ENCODE results near the gene C20orf96. TPM values are rescaled to one million over a fixed set of nuclear protein-coding genes. Genes with fewer than 3 reads are reported as not detected.

Gene C20orf96
- total RNA-seq, 2 experiments from 2014 or later, result 6.8 to 8.5 TPM

DNA sequence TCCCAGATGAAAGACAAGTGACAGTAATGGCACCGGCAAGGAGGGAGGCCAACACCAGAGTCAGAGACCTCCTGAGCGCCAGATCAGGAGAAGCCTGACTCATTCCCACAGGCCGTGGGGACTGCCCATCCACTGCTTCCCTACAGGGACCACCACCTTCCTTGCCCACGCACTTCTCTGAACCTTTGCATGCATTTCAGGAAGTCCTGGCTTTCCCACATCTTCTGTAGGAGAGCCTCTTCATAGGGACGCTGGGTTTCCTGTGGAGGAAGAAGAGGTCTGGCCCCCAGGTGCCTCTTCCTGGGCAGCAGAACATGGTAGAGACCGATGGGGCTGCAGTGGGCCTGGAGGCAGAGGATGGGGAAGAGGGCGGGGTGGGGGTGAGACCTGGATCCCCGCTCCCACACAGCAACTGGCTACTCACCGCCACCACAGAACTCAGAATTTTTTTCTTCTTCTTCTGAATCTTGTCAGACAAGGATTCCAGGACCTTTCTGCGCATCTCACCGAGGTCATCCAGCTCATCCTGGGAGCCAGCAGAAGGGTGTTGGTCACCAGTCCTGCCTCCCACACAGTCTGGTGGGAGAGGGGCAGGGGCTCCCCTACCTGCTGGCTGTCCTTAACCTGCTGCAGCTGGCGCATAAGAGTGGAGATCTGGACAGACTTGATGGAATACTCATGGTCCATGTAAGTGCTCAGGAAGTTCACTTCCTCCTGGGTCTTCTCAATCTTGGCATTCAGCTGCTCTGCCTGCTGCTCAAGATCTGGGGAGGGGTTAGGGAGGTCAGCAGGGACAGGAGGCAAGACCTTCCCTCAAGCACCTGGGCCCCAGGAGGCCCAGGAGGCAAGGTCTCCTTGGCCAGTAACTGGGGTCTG, 13.7 kb downstream of the C20orf96 start:
- Mint-ChIP-seq H3K36me3 (ENCODE audit: low read depth) (peaks cover 2% of the 10 kb centered on the region), H3K4me1 (ENCODE audit: low read depth) (no peaks in the 10 kb centered on the region), H3K27me3 (ENCODE audit: low read depth) (no peaks in the 10 kb centered on the region), H3K9me3 (ENCODE audit: insufficient read depth) (no peaks in the 10 kb centered on the region), H3K27ac (no peak overlapping the region), H3K4me3 (no peak overlapping the region)
- CTCF ChIA-PET, result interaction anchor here (1.0 to 1.4 kb wide), 2 partner anchors 54 to 57 kb away, joined by 4 read pairs; no protein-coding TSS in a partner anchor
- ATAC-seq (no peak), DNase-seq (no peak)
- POLR2A ChIA-PET, result interaction anchor here (0.6 kb wide), 1 partner anchor 109 kb away, joined by 3 read pairs; no protein-coding TSS in a partner anchor

DNA sequence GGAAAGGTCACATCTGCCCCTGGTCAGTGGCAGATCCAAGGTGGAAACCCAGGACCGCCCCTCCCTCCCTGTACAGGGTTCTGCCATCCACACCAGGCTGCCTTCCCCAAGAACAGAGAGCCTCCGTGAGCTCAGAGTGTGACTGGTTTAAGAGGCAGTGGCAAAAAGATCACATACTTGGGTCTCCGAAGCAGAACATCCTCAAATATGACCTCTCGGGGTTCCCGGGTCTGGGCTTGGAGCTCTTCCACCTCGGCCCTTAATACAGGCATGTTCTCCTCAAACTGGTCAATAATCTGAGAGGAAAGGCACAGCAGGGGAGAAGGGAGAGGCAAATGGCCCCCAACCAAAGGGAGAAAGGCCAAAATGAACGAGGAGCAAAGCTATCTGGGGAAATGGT, 14.8 kb downstream of the C20orf96 start:
- Mint-ChIP-seq H3K36me3 (ENCODE audit: low read depth) (peaks cover 2% of the 10 kb centered on the region), H3K4me3 (no peak overlapping the region), H3K4me1 (ENCODE audit: low read depth) (no peaks in the 10 kb centered on the region), H3K27ac (no peak overlapping the region), H3K27me3 (ENCODE audit: low read depth) (no peaks in the 10 kb centered on the region), H3K9me3 (ENCODE audit: insufficient read depth) (no peaks in the 10 kb centered on the region)
- ChIA-PET CTCF (no interaction called here), POLR2A (no interaction called here)
- DNase-seq, result no peak
- ATAC-seq, result no peak

DNA sequence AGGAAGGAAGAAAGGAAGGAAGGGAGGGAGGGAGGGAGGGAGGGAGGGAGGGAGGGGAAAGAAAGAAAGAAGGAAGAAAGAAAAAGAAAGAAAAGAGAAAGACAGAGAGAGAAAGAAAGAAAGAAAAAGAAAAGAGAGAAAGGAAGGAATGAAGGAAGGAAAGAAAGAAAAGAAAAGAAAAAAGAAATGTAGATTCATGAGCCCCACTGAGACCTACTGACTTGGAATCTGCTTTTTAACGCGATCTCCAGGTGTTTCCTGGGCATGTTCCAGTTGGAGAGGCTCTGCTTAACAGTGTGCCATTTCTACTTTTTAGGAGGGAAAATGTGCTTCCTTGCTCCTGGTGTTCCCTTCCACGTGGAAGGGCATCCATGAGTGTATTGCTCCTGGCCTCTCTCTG, 16.7 kb downstream of the C20orf96 start:
- H3K4me1 Mint-ChIP-seq (ENCODE audit: low read depth), result no peaks in the 10 kb centered on the region
- no peak overlapping the region for H3K27ac Mint-ChIP-seq
- ATAC-seq, result no peak
- no peaks in the 10 kb centered on the region for H3K27me3 Mint-ChIP-seq (ENCODE audit: low read depth)
- H3K4me3 Mint-ChIP-seq, result no peak overlapping the region
- no peaks in the 10 kb centered on the region for H3K9me3 Mint-ChIP-seq (ENCODE audit: insufficient read depth)
- peaks cover 2% of the 10 kb centered on the region for H3K36me3 Mint-ChIP-seq (ENCODE audit: low read depth)
- POLR2A ChIA-PET, result no interaction called here
- DNase-seq, result no peak
- CTCF ChIA-PET, result no interaction called here

DNA sequence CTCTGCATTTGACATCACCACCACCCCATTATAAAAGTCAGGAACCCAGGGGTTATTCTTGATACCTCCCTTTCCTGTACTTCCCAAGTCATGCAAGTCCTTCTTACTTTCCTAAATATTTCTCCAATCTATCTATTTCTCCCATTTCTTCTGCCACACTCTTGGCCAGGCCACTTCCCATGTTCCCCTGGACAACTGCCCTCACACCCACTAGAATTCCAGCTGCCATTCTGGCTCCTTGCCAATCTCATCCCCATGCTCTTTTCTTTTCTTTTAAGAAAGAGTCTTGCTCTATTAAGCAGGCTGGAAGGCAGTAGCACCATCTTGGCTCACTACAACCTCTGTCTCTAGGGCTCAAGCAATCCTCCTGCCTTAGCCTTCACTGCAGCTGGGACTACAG, 17.8 kb downstream of the C20orf96 start:
- no peak for ATAC-seq
- Mint-ChIP-seq H3K4me1 (ENCODE audit: low read depth) (no peaks in the 10 kb centered on the region), H3K27ac (no peak overlapping the region), H3K36me3 (ENCODE audit: low read depth) (no peaks in the 10 kb centered on the region), H3K27me3 (ENCODE audit: low read depth) (no peaks in the 10 kb centered on the region), H3K4me3 (no peak overlapping the region), H3K9me3 (ENCODE audit: insufficient read depth) (no peaks in the 10 kb centered on the region)
- ChIA-PET POLR2A (no interaction called here), CTCF (no interaction called here)
- no peak for DNase-seq

DNA sequence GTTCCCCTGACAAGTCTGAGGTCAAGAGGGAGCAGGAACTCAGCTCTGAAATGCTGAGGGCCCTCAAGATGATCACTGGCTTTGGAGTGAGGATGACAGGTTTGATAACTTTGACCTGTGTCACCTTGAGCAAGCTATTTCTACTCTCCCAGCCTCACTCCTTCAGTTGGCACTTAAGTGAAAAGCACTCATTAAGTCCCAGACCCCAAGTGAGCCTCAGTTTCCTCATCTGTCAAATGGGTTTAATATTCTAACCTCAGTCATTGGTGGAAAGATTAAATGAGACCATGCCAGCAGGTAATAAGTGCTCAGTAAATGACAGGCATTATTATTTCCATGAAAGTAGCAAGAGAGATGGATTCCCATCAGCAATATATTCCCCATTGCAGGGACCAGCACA, 19.0 kb downstream of the C20orf96 start:
- no peak for ATAC-seq
- no peak for DNase-seq
- ChIA-PET POLR2A (no interaction called here), CTCF (no interaction called here)
- no peak overlapping the region for H3K4me3 Mint-ChIP-seq
- no peak overlapping the region for H3K27ac Mint-ChIP-seq
- H3K27me3 Mint-ChIP-seq (ENCODE audit: low read depth), result no peaks in the 10 kb centered on the region
- no peaks in the 10 kb centered on the region for H3K36me3 Mint-ChIP-seq (ENCODE audit: low read depth)
- no peaks in the 10 kb centered on the region for H3K9me3 Mint-ChIP-seq (ENCODE audit: insufficient read depth)
- peaks cover 7% of the 10 kb centered on the region for H3K4me1 Mint-ChIP-seq (ENCODE audit: low read depth)

DNA sequence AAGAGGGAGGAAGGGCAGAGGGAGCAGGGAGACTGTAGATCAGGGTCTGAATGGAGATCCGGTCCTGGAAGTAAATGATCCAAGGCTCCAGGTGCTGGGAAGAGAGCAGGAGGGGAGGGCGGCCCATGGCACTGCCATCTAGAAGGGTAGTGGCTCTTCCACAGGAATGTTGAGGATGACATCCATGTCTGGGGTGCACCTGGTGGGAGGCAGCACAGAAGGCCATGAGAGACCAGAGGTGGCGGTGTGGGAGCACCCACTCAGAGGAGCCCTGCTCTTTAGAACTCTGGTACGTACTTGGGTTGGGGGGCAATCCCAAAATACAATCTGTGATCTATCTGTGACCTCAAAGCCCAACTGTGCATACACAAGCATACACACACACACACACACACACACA, 19.5 kb downstream of the C20orf96 start:
- peak; percentile 4 for DNase-seq
- ChIA-PET CTCF (no interaction called here), POLR2A (no interaction called here)
- Mint-ChIP-seq H3K9me3 (ENCODE audit: insufficient read depth) (no peaks in the 10 kb centered on the region), H3K36me3 (ENCODE audit: low read depth) (no peaks in the 10 kb centered on the region), H3K4me1 (ENCODE audit: low read depth) (peaks cover 10% of the 10 kb centered on the region), H3K27me3 (ENCODE audit: low read depth) (peaks cover under 1% of the 10 kb centered on the region), H3K27ac (no peak overlapping the region), H3K4me3 (no peak overlapping the region)
- no peak for ATAC-seq

DNA sequence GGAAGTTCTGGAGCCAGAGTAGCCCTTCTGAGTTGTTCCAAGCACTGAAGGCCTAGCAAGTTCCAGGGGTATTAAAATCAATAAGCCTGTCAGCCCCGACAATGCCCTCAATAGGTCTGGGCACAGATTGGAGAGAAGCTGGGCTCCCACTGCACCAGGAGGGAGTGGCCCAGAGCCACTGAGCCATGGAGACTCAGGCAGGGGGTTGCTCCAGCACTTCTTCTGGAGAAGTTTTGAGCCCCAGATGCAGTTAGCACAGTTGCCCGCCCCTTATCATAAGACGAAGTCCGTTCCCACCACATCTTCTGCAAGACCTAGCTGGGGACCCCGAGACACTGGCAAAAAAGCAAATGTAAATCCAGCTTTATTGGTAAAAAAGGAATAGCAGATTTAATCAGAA, 20.0 kb downstream of the C20orf96 start:
- Mint-ChIP-seq H3K4me1 (ENCODE audit: low read depth) (peaks cover 10% of the 10 kb centered on the region), H3K36me3 (ENCODE audit: low read depth) (no peaks in the 10 kb centered on the region), H3K27me3 (ENCODE audit: low read depth) (peaks cover 3% of the 10 kb centered on the region), H3K27ac (no peak overlapping the region), H3K4me3 (no peak overlapping the region), H3K9me3 (ENCODE audit: insufficient read depth) (no peaks in the 10 kb centered on the region)
- ChIA-PET CTCF (interaction anchor here (6.3 kb wide), 1 partner anchor 60 kb away, joined by 51 read pairs; no protein-coding TSS in a partner anchor), POLR2A (no interaction called here)
- DNase-seq, result peak; percentile 4
- ATAC-seq, result no peak

DNA sequence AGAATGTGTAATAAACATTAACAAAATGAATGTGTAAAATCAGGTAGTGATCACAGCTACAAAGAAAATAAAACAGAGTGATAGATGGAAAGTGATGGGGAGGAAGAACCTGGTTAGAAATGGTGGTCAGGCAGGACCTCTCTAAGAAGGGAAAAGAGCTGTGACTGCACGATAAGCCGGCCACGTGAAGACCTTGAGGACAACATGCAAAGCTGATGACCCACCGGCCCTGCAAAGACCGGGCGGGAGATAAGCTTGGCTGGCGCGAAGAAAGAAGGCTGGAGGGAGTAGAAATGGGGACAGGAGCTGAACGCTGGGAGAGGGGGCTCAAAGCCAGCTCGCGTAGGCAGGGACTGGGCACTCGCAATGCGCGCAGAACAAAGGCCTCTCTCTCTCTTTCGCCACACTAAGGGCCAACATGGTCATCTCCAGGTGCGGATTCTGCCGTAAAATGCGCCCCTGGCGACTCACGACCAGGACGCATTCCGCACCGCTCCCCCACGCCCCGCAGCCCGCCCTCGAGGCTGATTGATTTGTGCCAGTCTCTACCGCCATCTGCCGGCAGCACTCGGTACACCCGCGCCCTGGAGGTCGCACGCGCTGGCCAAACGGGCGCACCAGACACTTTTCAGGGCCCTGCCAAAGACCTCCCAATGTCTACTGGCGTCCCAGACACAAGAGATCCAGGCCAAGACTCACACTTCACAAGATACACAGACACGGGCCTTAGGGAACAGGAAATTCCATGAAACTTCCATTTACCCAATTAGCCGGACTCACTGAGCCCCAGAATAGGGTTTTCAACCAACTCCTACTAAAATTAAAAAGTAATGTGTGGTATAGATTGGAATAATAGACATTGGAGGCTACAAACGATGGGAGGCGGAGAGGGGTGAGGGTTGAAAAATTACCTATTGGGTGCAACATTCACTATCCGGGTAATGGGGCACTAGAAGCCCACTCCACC, 23.7 kb downstream of the C20orf96 start:
- peaks cover 6% of the 10 kb centered on the region for H3K27me3 Mint-ChIP-seq (ENCODE audit: low read depth)
- H3K36me3 Mint-ChIP-seq (ENCODE audit: low read depth), result no peaks in the 10 kb centered on the region
- H3K9me3 Mint-ChIP-seq (ENCODE audit: insufficient read depth), result no peaks in the 10 kb centered on the region
- CTCF ChIA-PET, result interaction anchor here (0.6 to 6.3 kb wide), 37 partner anchors 9 to 149 kb away, joined by 3 to 51 read pairs (median 4); partner anchors contain the start of genes DEFB128, DEFB129 and DEFB132
- H3K27ac Mint-ChIP-seq, result peak overlapping the region; percentile 62
- peaks cover 10% of the 10 kb centered on the region for H3K4me1 Mint-ChIP-seq (ENCODE audit: low read depth)
- H3K4me3 Mint-ChIP-seq, result peak overlapping the region; percentile 77
- peak; percentile 97 for ATAC-seq
- peak; percentile 94 for DNase-seq
- POLR2A ChIA-PET, result interaction anchor here (0.7 to 1.1 kb wide), 2 partner anchors 43 to 57 kb away, joined by 3 read pairs; no protein-coding TSS in a partner anchor

DNA sequence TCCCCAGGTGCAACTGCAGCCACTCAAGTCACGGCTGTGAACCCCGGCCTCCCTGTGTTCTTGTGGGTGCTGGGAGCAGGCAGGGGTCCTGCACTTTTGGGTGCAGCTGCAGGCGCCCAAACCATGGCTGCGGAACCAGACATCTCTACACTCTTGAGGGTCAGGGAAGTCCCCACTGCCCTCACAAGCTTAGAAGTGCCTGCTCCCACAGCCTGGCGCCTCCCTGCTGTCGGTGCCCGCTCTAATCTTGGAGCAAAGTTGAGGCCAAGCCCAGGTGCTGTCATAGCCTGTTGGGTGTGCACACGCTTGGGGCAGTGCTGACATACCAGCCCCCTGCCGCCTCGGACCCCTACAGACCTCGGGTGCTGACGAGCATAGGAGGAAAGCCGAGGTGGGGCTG, 26.8 kb downstream of the C20orf96 start:
- DNase-seq, result no peak
- H3K4me3 Mint-ChIP-seq, result no peak overlapping the region
- ATAC-seq, result no peak
- CTCF ChIA-PET, result no interaction called here
- H3K27me3 Mint-ChIP-seq (ENCODE audit: low read depth), result peaks cover 6% of the 10 kb centered on the region
- H3K27ac Mint-ChIP-seq, result no peak overlapping the region
- H3K36me3 Mint-ChIP-seq (ENCODE audit: low read depth), result no peaks in the 10 kb centered on the region
- H3K4me1 Mint-ChIP-seq (ENCODE audit: low read depth), result peaks cover 15% of the 10 kb centered on the region
- no peaks in the 10 kb centered on the region for H3K9me3 Mint-ChIP-seq (ENCODE audit: insufficient read depth)
- POLR2A ChIA-PET, result interaction anchor here (0.7 kb wide), 1 partner anchor 23 kb away, joined by 3 read pairs; no protein-coding TSS in a partner anchor

DNA sequence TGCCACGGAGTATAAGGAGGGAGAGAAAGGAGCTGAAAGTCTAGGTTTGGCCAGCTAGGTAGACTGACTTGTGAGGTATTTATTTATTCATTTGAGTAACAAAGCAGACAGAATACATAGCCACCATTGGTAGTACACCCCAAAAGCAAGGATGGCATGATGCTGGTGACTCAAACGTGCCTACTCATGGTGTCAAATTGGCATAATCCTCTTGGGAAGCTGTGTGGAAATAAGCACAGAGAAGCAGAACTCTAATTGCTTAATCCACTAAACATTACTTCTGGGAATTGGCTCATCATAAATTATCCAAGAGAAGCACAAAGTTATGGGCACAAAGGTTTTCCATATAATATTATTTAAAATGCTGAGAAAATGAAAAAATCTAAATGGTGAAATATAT, 30.6 kb downstream of the C20orf96 start:
- no peak overlapping the region for H3K27ac Mint-ChIP-seq
- peaks cover 10% of the 10 kb centered on the region for H3K4me1 Mint-ChIP-seq (ENCODE audit: low read depth)
- H3K36me3 Mint-ChIP-seq (ENCODE audit: low read depth), result no peaks in the 10 kb centered on the region
- CTCF ChIA-PET, result no interaction called here
- H3K4me3 Mint-ChIP-seq, result no peak overlapping the region
- H3K27me3 Mint-ChIP-seq (ENCODE audit: low read depth), result peaks cover 11% of the 10 kb centered on the region
- DNase-seq, result no peak
- POLR2A ChIA-PET, result no interaction called here
- no peak for ATAC-seq
- no peaks in the 10 kb centered on the region for H3K9me3 Mint-ChIP-seq (ENCODE audit: insufficient read depth)

DNA sequence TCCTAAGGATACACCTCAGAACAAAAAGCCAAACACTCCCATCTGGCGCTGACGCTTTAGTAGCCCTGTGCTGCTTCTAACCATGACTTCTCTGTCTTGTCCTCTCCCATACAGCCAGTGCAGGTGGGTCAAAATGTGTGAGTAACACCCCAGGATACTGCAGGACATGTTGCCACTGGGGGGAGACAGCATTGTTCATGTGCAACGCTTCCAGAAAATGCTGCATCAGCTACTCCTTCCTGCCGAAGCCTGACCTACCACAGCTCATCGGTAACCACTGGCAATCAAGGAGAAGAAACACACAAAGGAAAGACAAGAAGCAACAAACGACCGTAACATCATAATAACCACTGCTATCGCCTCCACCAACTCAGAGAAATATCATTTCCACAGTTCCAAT, 31.6 kb downstream of the C20orf96 start:
- peaks cover 10% of the 10 kb centered on the region for H3K4me1 Mint-ChIP-seq (ENCODE audit: low read depth)
- ChIA-PET POLR2A (no interaction called here), CTCF (interaction anchor here (0.8 to 2.1 kb wide), 6 partner anchors 8 to 72 kb away, joined by 3 to 9 read pairs (median 4); no protein-coding TSS in a partner anchor)
- ATAC-seq (no peak), DNase-seq (peak; percentile 21)
- no peak overlapping the region for H3K27ac Mint-ChIP-seq
- peaks cover 8% of the 10 kb centered on the region for H3K27me3 Mint-ChIP-seq (ENCODE audit: low read depth)
- no peak overlapping the region for H3K4me3 Mint-ChIP-seq
- no peaks in the 10 kb centered on the region for H3K9me3 Mint-ChIP-seq (ENCODE audit: insufficient read depth)
- no peaks in the 10 kb centered on the region for H3K36me3 Mint-ChIP-seq (ENCODE audit: low read depth)

Data from activated CD8-positive, alpha-beta T cell treated with anti-CD3 and anti-CD28 coated beads, Interleukin-2, amount 10 ng/mL, durations not matched to agents 7 days and 5 days (primary cell).